ENCODE measurements around the gene RHOT2. TPM values are rescaled to one million over a fixed set of nuclear protein-coding genes. Genes with fewer than 3 reads are reported as not detected.

RHOT2 gene
- total RNA-seq, 1 experiment from 2014 or later: 42.7 TPM

DNA sequence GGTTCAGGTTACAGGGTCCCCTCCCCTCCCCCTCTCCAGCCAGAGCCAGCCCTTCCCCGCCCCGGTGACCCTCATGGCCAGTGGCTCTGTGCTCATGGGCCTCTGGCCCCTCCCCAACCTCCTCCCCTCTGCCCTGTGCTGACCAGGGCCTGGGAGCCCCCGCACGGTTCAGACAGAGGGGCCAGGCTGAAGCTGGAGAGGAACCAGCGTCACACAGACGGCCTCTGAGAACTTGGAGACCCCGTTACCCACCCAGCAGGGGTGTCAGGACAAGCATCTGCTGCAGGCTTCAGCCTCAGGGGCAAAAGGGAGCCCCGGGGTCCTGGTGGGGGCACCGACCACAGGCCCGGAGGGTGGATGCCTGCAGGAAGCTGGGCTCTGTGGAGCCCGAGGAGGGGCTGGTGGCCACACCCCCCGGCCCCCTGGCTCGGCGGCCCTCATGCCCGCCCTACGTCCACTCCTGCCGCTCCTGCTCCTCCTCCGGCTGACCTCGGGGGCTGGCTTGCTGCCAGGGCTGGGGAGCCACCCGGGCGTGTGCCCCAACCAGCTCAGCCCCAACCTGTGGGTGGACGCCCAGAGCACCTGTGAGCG, 37.0 kb upstream of the RHOT2 start, which contains the start of gene WFIKKN1:
TSS of gene WFIKKN1 (plus strand) at position 171 of the 591 bp plus-strand sequence. CDS start at position 440, 269 bp downstream.
- in situ Hi-C loops (cut with HindIII; ENCODE audit: low pct_unique_long_range_greater_than_20kb, low sequenced_read_pairs): no loop called here
- no peak for DNase-seq (ENCODE audit: low read depth, low spot score)

DNA sequence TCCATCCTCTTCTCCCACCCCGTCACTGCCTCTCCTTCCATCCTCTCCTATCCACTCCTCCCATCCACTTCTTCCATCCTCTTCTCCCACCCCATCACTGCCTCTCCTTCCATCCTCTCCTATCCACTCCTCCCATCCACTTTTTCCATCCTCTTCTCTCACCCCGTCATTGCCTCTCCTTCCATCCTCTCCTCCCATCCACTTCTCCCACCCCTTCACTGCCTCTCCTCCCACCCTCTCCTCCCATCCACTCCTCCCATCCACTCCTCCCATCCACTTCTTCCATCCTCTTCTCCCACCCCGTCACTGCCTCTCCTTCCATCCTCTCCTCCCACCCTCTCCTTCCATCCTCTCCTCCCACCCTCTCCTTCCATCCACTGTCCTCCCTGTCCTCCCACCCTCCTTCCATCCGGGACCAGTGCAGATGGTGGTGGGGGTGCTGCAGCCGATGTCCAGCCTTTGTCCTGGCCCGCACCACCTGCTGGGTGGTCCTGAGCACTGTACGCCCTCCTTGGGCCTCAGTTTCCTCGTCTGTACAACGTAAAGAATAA, 36.0 kb upstream of the RHOT2 start:
- no peak for DNase-seq (ENCODE audit: low read depth, low spot score)
- in situ Hi-C loops (cut with HindIII; ENCODE audit: low pct_unique_long_range_greater_than_20kb, low sequenced_read_pairs): no loop called here

DNA sequence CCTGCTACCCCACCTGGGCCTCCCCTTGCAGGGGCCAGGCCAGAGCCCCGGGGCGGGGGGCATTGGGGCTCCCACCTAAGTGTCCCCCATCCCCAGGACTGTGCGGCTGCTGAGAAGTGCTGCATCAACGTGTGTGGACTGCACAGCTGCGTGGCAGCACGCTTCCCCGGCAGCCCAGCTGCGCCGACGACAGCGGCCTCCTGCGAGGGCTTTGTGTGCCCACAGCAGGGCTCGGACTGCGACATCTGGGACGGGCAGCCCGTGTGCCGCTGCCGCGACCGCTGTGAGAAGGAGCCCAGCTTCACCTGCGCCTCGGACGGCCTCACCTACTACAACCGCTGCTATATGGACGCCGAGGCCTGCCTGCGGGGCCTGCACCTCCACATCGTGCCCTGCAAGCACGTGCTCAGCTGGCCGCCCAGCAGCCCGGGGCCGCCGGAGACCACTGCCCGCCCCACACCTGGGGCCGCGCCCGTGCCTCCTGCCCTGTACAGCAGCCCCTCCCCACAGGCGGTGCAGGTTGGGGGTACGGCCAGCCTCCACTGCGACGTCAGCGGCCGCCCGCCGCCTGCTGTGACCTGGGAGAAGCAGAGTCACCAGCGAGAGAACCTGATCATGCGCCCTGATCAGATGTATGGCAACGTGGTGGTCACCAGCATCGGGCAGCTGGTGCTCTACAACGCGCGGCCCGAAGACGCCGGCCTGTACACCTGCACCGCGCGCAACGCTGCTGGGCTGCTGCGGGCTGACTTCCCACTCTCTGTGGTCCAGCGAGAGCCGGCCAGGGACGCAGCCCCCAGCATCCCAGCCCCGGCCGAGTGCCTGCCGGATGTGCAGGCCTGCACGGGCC, 35.2 kb upstream of the RHOT2 start:
- DNase-seq (ENCODE audit: low read depth, low spot score): no peak
- in situ Hi-C loops (cut with HindIII; ENCODE audit: low pct_unique_long_range_greater_than_20kb, low sequenced_read_pairs): no loop called here

DNA sequence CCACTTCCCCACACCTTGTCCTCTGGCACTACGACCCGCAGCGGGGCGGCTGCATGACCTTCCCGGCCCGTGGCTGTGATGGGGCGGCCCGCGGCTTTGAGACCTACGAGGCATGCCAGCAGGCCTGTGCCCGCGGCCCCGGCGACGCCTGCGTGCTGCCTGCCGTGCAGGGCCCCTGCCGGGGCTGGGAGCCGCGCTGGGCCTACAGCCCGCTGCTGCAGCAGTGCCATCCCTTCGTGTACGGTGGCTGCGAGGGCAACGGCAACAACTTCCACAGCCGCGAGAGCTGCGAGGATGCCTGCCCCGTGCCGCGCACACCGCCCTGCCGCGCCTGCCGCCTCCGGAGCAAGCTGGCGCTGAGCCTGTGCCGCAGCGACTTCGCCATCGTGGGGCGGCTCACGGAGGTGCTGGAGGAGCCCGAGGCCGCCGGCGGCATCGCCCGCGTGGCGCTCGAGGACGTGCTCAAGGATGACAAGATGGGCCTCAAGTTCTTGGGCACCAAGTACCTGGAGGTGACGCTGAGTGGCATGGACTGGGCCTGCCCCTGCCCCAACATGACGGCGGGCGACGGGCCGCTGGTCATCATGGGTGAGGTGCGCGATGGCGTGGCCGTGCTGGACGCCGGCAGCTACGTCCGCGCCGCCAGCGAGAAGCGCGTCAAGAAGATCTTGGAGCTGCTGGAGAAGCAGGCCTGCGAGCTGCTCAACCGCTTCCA, 34.4 kb upstream of the RHOT2 start:
- in situ Hi-C loops (cut with HindIII; ENCODE audit: low pct_unique_long_range_greater_than_20kb, low sequenced_read_pairs): no loop called here
- no peak for DNase-seq (ENCODE audit: low read depth, low spot score)

DNA sequence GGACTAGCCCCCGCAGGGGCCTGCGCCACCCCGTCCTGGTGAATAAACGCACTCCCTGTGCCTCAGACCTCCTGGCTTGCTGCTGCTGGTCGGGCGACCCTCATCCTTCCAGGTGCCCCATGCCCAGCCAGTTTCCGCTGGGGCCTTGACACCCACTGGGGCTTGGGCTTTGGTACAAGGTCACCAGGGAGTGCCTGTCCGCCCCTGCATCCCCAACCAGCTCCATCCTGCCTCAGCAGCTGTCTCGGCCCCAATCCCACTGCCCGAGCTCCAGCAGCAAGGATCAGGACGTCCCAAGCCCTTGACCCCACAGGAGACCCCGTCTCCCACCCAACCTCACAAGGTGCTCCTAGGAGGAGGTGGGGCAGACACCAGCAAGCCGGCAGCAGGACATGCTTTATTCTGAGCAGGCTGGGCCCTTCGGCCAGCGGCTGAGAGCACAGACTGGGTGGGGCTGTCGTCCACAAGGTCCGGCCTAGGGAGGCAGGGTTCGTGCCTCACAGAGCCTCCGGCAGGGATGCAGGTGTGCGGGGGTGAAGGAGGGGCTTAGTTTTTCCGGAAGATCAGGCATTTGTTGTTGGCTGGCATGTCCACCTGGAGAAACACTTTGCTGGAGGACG, 33.8 kb upstream of the RHOT2 start:
- DNase-seq (ENCODE audit: low read depth, low spot score): no peak
- in situ Hi-C loops (cut with HindIII; ENCODE audit: low pct_unique_long_range_greater_than_20kb, low sequenced_read_pairs): no loop called here

DNA sequence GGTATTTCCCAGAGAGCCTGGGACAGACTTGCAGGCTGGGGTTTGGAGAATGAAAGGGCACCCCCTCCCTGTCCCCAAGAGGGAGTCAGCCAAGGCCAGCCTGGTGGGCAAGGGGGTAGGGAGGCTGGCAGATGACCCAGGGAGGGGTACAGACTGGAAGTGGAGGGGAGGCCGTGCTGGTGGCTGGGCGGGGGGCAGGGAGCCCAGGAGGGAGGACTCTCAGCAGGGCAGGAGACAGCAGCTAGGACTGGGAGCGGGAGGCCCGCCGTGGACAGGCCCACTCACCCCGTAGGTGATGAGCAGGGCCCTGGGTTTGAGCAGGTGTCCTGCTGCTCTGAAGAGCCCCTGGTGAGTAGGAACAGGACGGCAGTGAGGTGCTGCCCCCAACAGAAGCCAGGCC, 32.9 kb upstream of the RHOT2 start:
- DNase-seq (ENCODE audit: low read depth, low spot score): no peak
- in situ Hi-C loops (cut with HindIII; ENCODE audit: low pct_unique_long_range_greater_than_20kb, low sequenced_read_pairs): no loop called here

DNA sequence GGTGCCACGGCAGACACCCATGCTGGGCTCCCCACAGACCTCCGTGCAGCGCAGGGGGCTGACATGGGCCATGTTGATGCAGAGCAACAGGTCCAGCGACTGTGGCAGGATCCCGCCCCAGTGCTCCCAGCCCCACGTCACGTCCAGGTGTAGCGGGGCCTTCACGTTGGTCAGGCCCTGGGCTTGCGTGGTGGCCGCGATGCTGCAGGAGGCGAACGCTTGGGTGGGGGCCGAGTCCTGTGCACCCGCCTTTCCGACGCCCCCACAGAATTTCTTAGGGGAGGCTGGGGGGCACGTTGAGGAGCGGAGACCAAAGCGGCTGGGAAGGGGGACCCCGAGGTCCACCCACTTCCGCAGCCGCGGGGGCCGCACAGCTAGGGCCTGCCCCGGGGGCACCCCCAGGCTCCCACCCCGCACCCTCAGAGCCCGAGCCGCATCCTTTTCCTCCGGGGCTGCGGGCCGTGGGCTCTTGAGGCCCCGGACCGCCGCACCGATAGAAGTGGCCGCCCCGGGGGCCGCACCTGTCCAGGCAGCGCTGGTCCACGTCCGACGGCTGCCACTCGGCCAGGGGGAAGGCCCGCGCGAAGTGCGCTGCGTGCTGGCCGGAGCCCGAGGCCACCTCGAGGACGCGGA, 32.2 kb upstream of the RHOT2 start:
- in situ Hi-C loops (cut with HindIII; ENCODE audit: low pct_unique_long_range_greater_than_20kb, low sequenced_read_pairs): no loop called here
- DNase-seq (ENCODE audit: low read depth, low spot score): no peak

DNA sequence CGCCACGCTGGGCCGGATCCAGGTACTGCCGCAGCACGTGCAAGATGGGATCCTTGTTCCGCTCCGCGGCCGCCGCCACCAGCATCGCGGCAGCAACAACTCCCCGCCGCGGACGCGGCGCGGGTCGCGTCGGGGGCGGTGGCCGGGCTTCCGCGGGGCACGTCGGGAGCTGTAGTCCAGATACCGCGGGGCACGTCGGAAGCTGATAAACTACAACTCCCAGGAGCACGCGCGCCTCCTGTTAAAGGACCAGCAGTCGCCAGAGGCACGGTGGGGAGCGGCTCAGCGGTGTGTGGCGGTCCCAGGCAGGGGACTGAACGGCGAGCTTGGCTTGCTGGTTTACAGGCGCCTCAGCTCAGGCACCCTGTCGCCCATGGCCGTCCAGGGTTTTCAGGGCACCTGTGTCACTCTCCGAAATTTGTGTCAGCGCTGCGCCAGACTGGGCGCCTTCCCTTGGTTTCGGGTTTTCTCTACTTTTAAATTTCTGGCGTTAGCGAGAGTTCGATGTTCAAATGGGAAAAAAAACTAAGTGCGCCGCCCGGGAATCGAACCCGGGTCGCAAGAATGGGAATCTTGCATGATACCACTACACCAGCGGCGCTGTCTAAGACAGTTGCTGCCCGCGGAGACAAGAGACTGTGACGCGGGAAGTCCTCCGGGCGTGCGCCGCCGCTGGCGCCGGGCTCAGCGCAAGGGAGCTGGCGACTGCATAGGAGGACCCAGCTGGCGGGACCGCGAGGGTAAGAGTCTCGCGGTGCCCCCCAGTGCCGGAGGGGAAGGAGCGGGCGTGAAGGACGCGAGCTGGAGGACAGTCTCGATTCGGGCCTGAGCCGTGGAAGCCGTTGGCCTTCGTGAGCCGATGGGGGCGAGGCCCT, 31.5 kb upstream of the RHOT2 start, which contains the start of gene METTL26:
TSS of gene METTL26 (minus strand) at position 100 of the 875 bp plus-strand sequence. CDS start at position 85, 15 bp downstream.
- in situ Hi-C loops (cut with HindIII; ENCODE audit: low pct_unique_long_range_greater_than_20kb, low sequenced_read_pairs): no loop called here

DNA sequence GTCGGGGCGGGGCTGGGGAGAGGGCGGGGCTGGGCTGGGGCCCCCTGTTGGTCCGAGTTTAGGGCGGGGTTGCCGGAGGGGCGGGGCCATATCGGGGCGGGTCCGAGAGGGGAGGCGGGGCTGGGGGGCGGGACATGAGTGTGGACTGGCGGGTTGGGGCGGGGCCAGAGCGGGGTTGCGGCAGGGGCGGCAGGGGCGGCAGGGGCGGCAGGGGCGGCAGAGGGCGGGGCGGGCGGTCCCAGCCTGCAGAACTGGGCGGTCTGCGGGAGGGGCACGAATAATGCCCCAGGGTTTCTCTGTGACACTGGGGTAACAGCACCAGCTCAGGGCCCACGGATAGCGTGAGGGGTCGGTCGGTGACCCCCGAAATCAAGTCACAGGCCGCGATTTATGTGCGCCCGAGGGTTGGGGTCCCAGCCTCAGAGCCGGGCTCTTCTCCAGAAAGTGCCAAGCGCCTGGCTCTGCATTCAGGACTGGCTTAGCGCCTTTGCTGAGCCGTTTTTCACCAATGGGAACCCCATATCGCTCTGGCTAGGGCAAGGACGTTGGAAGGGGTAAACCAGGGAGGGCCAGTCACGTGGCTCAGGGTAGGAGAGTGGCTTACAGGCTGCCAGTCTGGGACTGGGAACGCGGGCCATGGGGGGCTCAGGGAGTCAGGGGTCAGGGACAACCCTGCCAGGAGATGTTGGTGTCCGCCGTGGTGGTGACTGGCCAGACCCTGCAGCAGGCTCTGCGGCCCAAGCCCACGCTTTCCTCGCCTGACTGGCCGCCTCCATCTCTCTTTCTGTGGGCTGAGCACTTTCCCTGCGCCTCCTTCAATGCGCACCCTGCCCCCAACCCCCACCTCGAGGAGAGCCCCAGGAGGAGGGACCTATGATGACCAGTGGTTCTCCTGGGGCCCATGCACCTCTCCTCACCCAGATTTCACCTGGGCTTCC, 30.6 kb upstream of the RHOT2 start:
- in situ Hi-C loops (cut with HindIII; ENCODE audit: low pct_unique_long_range_greater_than_20kb, low sequenced_read_pairs): no loop called here
- DNase-seq (ENCODE audit: low read depth, low spot score): peak; percentile 84

More for the DNA sequence above, 31.5 kb upstream of the RHOT2 start, which contains the start of gene METTL26:
- DNase-seq (ENCODE audit: low read depth, low spot score): peak; percentile 94

DNA sequence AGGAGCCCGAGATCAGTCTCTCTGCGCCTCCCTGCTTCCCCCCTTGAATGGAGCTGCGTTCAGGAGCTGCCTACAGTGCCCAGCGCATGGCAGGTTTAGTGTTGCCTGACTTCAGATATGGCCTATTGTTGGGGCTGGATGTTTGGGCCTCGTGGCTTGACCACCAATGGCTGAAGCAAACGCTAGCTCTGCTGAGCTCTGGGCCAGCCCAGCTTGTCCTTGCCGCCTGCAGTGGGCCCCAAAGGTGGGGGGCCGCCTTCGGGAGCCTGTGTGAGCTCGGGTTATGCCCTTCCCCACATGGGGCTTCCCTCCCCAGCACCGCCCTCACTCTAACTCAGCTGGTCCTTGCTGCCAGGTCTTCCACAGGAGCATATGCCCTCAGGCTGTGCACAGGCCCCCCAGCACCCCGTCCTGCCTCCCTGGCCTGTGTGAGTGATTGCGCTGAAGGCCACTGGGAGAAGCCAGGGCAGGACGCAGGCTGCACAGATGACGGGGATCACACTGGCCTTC, 29.8 kb upstream of the RHOT2 start:
- DNase-seq (ENCODE audit: low read depth, low spot score): no peak
- in situ Hi-C loops (cut with HindIII; ENCODE audit: low pct_unique_long_range_greater_than_20kb, low sequenced_read_pairs): no loop called here

DNA sequence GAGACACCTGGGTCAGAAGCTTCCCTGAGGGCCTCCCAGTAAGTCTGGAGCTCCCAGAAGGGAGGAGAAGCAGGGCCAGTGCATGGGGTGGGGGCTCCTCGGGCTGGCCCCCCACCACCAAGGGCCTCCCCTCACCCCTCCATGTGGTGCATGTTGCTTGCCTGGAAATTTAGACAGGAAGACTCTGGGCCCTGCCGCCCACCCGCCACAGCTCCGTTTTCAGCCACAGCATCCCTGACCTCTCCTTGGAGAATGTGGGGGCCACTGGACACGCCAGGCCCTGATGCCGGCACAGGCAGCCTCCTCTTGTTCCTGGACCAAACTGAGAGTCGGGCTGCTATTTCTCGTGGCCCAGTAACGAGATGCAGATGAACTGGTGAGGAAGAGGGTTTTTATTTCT, 29.1 kb upstream of the RHOT2 start:
- in situ Hi-C loops (cut with HindIII; ENCODE audit: low pct_unique_long_range_greater_than_20kb, low sequenced_read_pairs): no loop called here
- no peak for DNase-seq (ENCODE audit: low read depth, low spot score)

DNA sequence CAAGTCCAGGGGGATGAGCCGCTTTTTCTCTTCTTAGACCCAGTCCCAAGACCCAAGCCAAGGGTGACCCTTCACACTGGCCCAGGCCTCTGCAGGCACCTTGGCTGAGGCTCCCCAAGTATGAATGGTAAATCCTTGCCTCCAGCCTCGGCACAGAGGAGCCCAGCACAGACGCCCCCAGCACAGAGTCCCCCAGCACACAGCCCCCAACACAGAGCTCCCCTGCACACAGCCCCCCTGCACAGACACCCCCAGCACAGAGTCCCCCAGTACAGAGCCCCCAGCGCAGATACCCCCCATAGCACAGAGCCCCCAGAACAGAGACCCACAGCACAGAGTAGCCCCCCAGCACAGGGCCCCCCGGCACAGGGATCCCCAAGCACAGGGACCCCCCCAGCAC, 27.3 kb upstream of the RHOT2 start:
- DNase-seq (ENCODE audit: low read depth, low spot score): no peak
- in situ Hi-C loops (cut with HindIII; ENCODE audit: low pct_unique_long_range_greater_than_20kb, low sequenced_read_pairs): no loop called here

DNA sequence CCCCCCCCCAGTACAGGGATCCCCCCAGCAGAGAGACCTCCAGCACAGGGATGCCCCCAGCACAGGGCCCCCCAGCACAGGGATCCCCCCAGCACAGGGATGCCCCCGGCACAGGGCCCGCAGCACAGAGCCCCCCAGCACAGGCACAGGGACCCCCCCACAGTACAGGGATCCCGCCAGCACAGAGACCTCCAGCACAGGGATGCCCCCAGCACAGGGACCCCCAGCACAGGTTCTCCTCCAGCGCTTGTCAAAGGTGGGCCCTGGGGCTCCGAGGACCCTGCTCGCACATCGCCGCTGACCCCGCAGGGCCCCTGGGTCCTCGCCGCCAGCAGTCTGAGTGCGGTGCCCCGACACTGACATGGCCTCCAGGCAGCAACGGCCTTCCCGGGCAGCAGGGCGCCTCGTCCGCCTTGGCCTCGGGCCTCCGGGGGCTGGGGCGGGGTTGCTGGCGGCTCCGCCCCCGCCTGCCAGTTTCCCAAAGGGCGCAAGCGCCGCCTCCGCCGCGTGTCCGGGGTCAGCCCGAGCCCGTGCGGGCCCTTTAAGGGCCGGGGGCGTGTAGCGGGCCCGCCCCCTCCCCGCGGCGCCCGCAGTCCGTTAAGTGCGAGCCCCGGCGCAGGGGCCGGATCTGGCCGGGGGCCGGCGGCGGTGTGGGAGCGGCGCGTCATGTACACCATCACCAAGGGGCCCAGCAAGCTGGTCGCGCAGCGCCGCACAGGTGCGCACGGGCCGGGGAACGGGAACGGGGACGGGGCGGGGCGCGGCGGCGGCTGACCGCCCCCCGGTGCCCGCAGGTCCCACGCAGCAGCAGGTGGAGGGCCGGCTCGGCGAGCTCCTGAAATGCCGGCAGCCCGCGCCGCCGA, 26.4 kb upstream of the RHOT2 start, which contains the start of gene MCRIP2:
TSS of gene MCRIP2 (plus strand) at position 503 of the 863 bp plus-strand sequence. CDS start at position 667, 164 bp downstream.
- in situ Hi-C loops (cut with HindIII; ENCODE audit: low pct_unique_long_range_greater_than_20kb, low sequenced_read_pairs): no loop called here
- DNase-seq (ENCODE audit: low read depth, low spot score): peak; percentile 71
